Measurements from ENCODE around the gene NRIP3.
"Not testable (repeated sequence)": the region's sequence is repeated elsewhere in the genome, so short reads cannot be mapped to it uniquely, and the experiment has no call there.

NRIP3 gene

GRCh38 chr11:8971196-8971923, 32.4 kb downstream of the NRIP3 start:
- no peak for DNase-seq

GRCh38 chr11:8967184-8967583, 36.6 kb downstream of the NRIP3 start:
- DNase-seq: no peak

GRCh38 chr11:8964324-8965320, 39.2 kb downstream of the NRIP3 start, which contains the start of gene TMEM9B:
TMEM9B (minus strand) TSS chr11:8964442; CDS start chr11:8964313, 129 bp downstream.
- DNase-seq: peak; percentile 79

GRCh38 chr11:8963569-8964323, 40.1 kb downstream of the NRIP3 start:
- DNase-seq: no peak

- DNase-seq: no peak
These were observed 41.0 kb downstream of the NRIP3 start for GRCh38 chr11:8962841-8963240.

GRCh38 chr11:8961401-8961800, 42.4 kb downstream of the NRIP3 start:
- no peak for DNase-seq

- peak; percentile 73 for DNase-seq
These were observed 44.1 kb downstream of the NRIP3 start for GRCh38 chr11:8959546-8960166.

GRCh38 chr11:8956860-8957259, 46.9 kb downstream of the NRIP3 start:
- no peak for DNase-seq

- no peak for DNase-seq
These were observed 54.9 kb downstream of the NRIP3 start for GRCh38 chr11:8948886-8949285.

- DNase-seq: peak; percentile 3
These were observed 56.4 kb downstream of the NRIP3 start for GRCh38 chr11:8947230-8947943.

- no peak for DNase-seq
These were observed 61.2 kb downstream of the NRIP3 start, which contains the start of gene ASCL3 for GRCh38 chr11:8942518-8943066. ASCL3 (minus strand) TSS chr11:8943016; CDS start chr11:8938161, 4,855 bp downstream.

GRCh38 chr11:8941341-8942103, 62.3 kb downstream of the NRIP3 start:
- no peak for DNase-seq

- DNase-seq: no peak
These were observed 66.1 kb downstream of the NRIP3 start for GRCh38 chr11:8937659-8938058.

- DNase-seq: no peak
These were observed 66.6 kb downstream of the NRIP3 start for GRCh38 chr11:8937159-8937558.

- DNase-seq: not testable (repeated sequence)
These were observed 68.0 kb downstream of the NRIP3 start for GRCh38 chr11:8935789-8936188.

GRCh38 chr11:8934742-8935488, 68.9 kb downstream of the NRIP3 start:
- peak; percentile 92 for DNase-seq

- DNase-seq: no peak
These were observed 69.9 kb downstream of the NRIP3 start for GRCh38 chr11:8933931-8934330.

- DNase-seq: no peak
These were observed 71.1 kb downstream of the NRIP3 start, which contains the start of gene C11orf16 for GRCh38 chr11:8932564-8933180. C11orf16 (minus strand) TSS chr11:8932947; CDS start chr11:8932308, 639 bp downstream.

Data from fibroblast of skin of abdomen (primary cell).